NCI-H345 treated with DMSO at 0.1 percent for 48 hours (cell line): ENCODE results near the gene MYOCOS.
"Not testable (repeated sequence)": the region's sequence is repeated elsewhere in the genome, so short reads cannot be mapped to it uniquely, and the experiment has no call there.

Experiments used
- DNase-seq: peaks from one replicate; lab custom pipeline; 2025; ENCODE audit not compliant: unreplicated experiment; lab: John Stamatoyannopoulos, UW

The MYOCOS gene

GRCh38 chr1:171656206-171656605, 34.2 kb downstream of the MYOCOS start:
- not testable (repeated sequence) for DNase-seq

GRCh38 chr1:171661076-171661650, 39.1 kb downstream of the MYOCOS start:
- no peak for DNase-seq

GRCh38 chr1:171663036-171663853, 41.2 kb downstream of the MYOCOS start:
- DNase-seq, result no peak

- no peak for DNase-seq
These were observed 42.0 kb downstream of the MYOCOS start for GRCh38 chr1:171663854-171664575.

DNA sequence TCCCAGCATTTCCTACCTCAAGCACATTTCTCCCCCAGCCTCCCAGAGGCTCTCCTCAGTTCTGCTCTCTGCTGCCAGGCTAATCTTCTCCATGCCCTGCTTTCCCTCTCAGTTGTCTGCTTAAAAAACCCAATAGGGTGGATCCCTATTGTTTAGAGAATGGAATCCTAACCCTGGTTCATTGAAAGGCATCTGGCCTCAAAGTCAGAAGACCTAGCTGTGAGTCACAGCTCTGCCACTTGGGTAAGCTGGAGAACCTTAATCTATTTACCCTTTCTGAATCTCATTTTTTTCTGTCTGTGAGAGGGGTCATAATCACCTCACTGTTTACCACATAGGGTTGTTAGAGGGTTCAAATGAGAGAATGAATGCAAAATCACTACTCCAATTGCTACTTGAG, 42.9 kb downstream of the MYOCOS start:
- DNase-seq, result no peak

DNA sequence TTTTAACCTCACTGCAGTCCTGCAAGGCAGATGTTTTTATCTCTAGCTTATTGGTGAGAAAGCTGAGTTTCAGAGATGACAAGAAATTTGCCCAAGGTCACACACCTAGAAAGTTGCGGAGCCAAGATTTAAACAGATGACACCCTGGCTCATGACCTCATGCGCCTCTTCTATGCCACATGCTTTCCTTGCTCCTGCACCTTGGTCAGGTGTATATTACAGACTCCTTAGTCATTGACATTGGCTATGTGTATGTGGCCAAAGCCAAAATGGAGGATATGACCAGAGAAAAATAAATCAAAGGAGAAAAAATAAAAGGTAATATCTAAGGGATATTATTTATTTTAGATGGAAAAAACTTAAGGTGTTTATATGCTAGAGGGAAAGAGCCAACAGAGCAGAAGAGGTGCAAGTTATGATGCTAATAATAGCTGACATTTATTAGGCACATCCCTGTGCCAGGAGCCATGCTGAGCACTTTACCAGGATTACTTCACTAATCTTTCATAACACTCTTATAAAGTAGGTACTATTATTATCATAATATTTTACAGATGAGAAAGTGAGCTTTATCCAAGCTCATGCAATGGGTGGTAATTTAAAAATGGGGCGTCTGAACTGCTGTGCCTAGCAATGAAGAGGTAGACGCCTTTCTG, 44.2 kb downstream of the MYOCOS start:
- no peak for DNase-seq

DNA sequence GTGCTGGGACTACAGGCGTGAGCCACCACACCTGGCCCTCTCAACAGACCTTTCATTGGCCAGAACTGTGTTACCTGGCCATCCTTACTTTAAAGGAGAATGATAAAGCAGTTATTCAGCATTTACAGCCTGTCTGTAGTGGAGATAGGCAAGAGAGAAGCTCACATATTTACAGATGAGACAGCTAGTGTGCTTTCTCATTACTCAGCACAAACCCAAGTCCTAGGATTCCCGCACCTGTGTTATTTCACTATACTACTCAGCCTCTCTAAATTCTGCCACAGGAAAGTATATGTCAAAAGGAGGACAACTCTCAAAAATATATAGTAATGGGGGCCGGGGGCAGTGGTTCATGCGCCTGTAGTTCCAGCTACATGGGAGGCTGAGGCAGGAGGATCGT, 46.3 kb downstream of the MYOCOS start:
- no peak for DNase-seq

GRCh38 chr1:171670739-171671138, 48.7 kb downstream of the MYOCOS start:
- DNase-seq, result no peak

GRCh38 chr1:171674431-171675405, 52.7 kb downstream of the MYOCOS start:
- no peak for DNase-seq
